HEK293T (cell line): ENCODE results near the gene PLCB4.

Experiments
- CTCF ChIA-PET: fragments of 350-600 bp; formaldehyde crosslinking; extraction: SDS; loops from one replicate; lab custom pipeline; 2021; ENCODE audit warnings: antibody characterized with exemption, inconsistent platforms; lab: Yijun Ruan, JAX
- POLR2A ChIA-PET: fragments of 350-600 bp; formaldehyde crosslinking; extraction: SDS; loops from one replicate; lab custom pipeline; 2020; ENCODE audit warnings: antibody characterized with exemption, inconsistent platforms; lab: Yijun Ruan, JAX
- DNase-seq: peaks from one replicate; pipeline ENCODE4 v3.0.0; 2012; ENCODE audit warnings: mixed read lengths; ENCODE audit errors: extremely low spot score
- ARNT ChIP-seq: fragments of 450-650 bp; IDR thresholded peaks from 2 replicates; pipeline ENCODE4 v1.6.1; 2017; ENCODE audit warnings: mild to moderate bottlenecking
- BHLHE40 ChIP-seq: fragments of 450-650 bp; IDR thresholded peaks from 2 replicates; pipeline ENCODE4 v1.6.1; 2016; ENCODE audit warnings: mild to moderate bottlenecking, moderate library complexity, borderline replicate concordance
- CTBP1 ChIP-seq: fragments of 450-650 bp; IDR thresholded peaks from 2 replicates; pipeline ENCODE4 v1.6.1; 2016; ENCODE audit warnings: borderline replicate concordance
- ELF4 ChIP-seq: fragments of 450-650 bp; IDR thresholded peaks from 2 replicates; pipeline ENCODE4 v1.6.1; 2017; ENCODE audit warnings: antibody characterized with exemption
- FOXA1 ChIP-seq: fragments of 450-650 bp; IDR thresholded peaks from 2 replicates; pipeline ENCODE4 v1.6.1; 2016; ENCODE audit warnings: mild to moderate bottlenecking
- FOXK2 ChIP-seq: fragments of 450-650 bp; IDR thresholded peaks from 2 replicates; pipeline ENCODE4 v1.6.1; 2016; ENCODE audit warnings: mild to moderate bottlenecking
- FOXM1 ChIP-seq: fragments of 450-650 bp; IDR thresholded peaks from 2 replicates; pipeline ENCODE4 v1.6.1; 2017; ENCODE audit warnings: mild to moderate bottlenecking, borderline replicate concordance
- HDGF ChIP-seq: fragments of 450-650 bp; IDR thresholded peaks from 2 replicates; pipeline ENCODE4 v1.6.1; 2017; ENCODE audit warnings: antibody characterized with exemption, borderline replicate concordance
- L3MBTL2 ChIP-seq: fragments of 450-650 bp; conservative IDR thresholded peaks from 2 replicates; pipeline ENCODE4 v1.6.1; 2016; ENCODE audit warnings: mild to moderate bottlenecking
- LEF1 ChIP-seq: fragments of 450-650 bp; IDR thresholded peaks from 2 replicates; pipeline ENCODE4 v1.6.1; 2017; ENCODE audit warnings: mild to moderate bottlenecking, borderline replicate concordance
- NFRKB ChIP-seq: fragments of 450-650 bp; IDR thresholded peaks from 2 replicates; pipeline ENCODE4 v1.6.1; 2016; ENCODE audit warnings: mild to moderate bottlenecking, moderate library complexity
- SP1 ChIP-seq: fragments of 450-650 bp; IDR thresholded peaks from 2 replicates; pipeline ENCODE4 v1.6.1; 2017
- SUZ12 ChIP-seq: fragments of 450-650 bp; IDR thresholded peaks from 2 replicates; pipeline ENCODE4 v1.6.1; 2016; ENCODE audit warnings: mild to moderate bottlenecking
- TARDBP ChIP-seq: fragments of 450-650 bp; IDR thresholded peaks from 2 replicates; pipeline ENCODE4 v1.6.1; 2016
- ZNF384 ChIP-seq: fragments of 450-650 bp; IDR thresholded peaks from 2 replicates; pipeline ENCODE4 v1.6.1; 2016
- TF ChIP-seq, protein P1 (sequence below): fragments of 450-650 bp; IDR thresholded peaks from 2 replicates; pipeline ENCODE4 v1.6.1; 2016

The PLCB4 gene

DNA sequence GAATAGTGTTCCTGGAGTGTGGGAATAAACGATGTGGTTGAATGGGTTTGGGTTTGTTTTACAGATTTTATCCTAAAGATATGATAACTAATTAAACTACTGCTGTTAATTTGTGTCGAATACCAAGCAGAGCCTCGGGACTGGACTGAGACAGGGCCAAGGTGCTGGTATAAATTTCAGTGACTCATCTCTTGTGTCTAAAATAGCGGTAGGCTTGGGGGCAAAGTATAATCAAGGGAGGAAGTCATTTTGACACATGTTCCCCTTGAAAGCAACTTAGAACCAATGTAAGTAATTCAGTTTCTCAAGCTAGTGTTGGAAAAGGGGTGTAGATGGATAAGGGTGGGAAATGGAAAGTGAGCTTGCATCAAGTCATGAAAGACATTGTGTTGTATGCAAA lies 108.4 kb downstream of the PLCB4 start:
- ChIA-PET CTCF (no interaction called here), POLR2A (no interaction called here)
- TF ChIP-seq L3MBTL2: no peak
- no peak for TF ChIP-seq TARDBP
- TF ChIP-seq ZNF384: no peak
- TF ChIP-seq, protein P1, sequence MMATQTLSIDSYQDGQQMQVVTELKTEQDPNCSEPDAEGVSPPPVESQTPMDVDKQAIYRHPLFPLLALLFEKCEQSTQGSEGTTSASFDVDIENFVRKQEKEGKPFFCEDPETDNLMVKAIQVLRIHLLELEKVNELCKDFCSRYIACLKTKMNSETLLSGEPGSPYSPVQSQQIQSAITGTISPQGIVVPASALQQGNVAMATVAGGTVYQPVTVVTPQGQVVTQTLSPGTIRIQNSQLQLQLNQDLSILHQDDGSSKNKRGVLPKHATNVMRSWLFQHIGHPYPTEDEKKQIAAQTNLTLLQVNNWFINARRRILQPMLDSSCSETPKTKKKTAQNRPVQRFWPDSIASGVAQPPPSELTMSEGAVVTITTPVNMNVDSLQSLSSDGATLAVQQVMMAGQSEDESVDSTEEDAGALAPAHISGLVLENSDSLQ: no peak
- TF ChIP-seq FOXM1: no peak
- no peak for TF ChIP-seq CTBP1
- TF ChIP-seq SUZ12: no peak
- no peak for TF ChIP-seq LEF1
- DNase-seq: no peak

DNA sequence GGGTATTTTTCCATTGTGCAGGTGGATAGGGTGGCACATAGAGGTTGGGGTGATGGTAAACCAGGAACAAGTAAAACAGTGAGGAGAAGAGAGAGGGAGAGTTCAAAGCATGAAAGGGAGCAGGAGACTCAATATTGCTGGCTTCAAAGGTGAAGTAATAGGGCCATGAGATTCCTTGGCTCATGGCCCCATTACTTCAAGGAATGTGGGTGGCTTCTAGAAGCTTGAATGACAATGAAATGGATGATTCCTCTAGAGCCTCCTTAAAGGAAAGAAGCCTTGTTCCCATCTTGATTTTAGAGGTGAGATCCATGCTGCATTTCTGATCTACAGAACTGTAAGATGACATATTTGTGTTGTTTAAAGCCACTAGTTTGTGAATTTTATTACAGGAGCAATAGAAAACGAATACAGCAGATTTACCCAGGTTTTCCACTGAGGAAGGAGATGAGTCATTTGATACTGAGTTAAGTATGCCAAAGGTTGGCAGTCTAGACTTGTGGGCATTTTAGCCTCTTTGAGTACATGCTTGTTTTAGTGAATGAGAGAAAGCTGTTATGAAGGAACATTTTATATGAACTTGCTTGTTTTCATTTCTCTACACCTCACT lies 110.4 kb downstream of the PLCB4 start:
- TF ChIP-seq LEF1 (no peak), TARDBP (no peak), FOXK2 (no peak), SP1 (no peak), ARNT (no peak), NFRKB (no peak), ZNF384 (no peak)
- TF ChIP-seq, protein P1: no peak
- ChIA-PET POLR2A (interaction anchor here (0.6 kb wide), 1 partner anchor 303 kb away, joined by 3 read pairs; no protein-coding TSS in a partner anchor), CTCF (no interaction called here)
- DNase-seq: no peak

DNA sequence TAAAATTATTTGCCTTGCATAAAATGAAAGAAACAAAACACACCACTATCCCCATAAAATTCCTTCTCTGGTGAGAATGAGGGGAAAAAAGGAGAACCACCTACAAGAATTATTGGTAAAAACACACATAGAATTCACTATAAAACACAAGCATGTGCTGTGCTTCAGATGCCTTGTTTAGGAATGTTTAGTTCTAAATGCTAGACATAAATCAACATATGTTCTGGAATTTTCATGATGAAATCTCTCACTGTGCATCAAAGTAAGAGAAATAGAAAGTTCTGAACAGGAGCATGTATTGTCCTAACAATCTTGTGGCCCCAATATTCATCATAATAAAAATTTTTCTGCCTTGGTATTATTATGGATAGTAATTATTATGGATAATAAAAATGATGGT lies 111.0 kb downstream of the PLCB4 start:
- DNase-seq: no peak
- ChIA-PET POLR2A (interaction anchor here (0.6 kb wide), 1 partner anchor 303 kb away, joined by 3 read pairs; no protein-coding TSS in a partner anchor), CTCF (no interaction called here)
- TF ChIP-seq TARDBP: no peak
- no peak for TF ChIP-seq ZNF384
- TF ChIP-seq FOXK2: no peak
- no peak for TF ChIP-seq BHLHE40
- TF ChIP-seq SUZ12: no peak
- no peak for TF ChIP-seq FOXA1
- no peak for TF ChIP-seq ARNT
- no peak for TF ChIP-seq HDGF
- TF ChIP-seq L3MBTL2: no peak
- no peak for TF ChIP-seq CTBP1
- TF ChIP-seq, protein P1: no peak
- TF ChIP-seq FOXM1: no peak

DNA sequence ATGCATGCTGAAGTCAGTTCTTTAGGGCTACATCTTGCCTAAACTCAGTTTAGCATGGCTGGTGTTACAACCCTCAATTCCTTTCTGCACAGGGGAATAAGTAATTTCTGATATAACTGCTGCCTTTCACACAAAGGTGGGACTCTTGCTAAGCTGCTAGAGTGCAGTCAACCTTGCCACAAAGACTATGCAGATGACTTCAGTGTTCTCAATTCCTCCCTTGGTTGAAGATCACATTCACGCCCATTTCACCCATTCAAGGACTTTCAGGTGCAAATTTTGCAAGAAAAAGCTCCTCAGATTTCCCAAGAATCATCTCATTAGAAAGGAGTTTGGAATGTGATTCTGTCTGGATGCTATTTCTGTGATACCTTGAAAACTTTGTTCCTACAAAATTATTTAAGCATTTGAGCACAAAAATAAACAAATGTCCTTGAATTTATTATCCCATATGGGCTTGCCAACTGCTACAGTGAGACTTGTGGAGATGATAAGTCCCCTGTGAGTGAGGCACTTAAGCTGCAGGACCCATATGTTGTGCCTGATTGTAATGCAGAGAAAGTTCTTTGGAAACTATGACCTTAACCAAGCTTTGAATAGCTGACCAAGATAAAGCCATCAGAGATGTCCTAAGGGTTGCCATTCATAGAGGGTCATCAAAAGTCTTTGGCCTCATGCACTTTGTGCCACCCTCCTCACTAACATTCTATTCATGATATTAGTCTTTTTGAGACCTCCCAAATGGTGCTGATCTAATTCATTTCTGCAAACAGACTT lies 111.8 kb downstream of the PLCB4 start:
- ChIA-PET CTCF (no interaction called here), POLR2A (no interaction called here)
- TF ChIP-seq ARNT (no peak), NFRKB (no peak), TARDBP (no peak), HDGF (no peak), BHLHE40 (no peak), FOXM1 (no peak), SUZ12 (no peak), ELF4 (no peak), L3MBTL2 (no peak), SP1 (no peak)
- no peak for DNase-seq

DNA sequence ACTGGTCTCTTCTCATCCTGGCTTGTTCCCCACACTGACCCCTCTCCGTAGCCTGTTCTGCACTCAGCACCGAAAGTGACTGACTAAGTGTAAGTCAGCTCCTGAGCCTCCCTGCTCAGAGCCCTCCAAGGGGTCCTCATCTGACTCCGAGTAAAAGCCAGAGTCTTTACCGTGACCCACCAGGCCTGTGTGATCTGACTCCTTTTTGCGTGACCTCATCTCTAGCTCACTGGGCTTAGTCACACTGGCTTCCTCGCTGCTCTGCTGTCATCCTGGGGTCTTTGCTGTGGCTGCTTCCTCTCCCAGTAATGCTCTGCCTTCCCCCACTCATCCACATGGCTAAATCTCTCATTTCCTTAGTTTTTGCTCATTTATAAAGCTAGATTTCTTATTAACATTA lies 116.6 kb downstream of the PLCB4 start:
- TF ChIP-seq L3MBTL2 (no peak), BHLHE40 (no peak), FOXA1 (no peak), NFRKB (no peak), ELF4 (no peak), ZNF384 (no peak)
- POLR2A ChIA-PET: no interaction called here
- CTCF ChIA-PET: no interaction called here
- DNase-seq: no peak

DNA sequence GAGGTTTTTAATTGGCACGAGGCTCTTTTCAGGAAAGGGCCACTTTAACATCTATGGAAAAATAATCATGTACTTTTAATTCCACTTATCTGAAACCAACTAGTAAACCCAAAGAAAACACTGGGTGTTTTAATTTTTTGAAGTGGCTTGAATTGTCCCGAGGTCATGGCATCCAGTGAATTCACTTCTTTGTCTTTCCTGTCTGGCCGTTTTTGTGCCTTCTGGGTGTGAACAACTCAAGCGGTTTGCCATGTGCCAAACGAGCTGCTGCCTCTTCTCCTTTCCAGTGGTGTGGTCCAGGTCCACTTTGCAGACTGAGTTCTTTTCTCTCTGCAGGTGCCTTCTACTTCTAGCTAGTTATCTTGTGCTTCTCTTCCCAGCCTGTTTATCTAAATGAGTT lies 117.5 kb downstream of the PLCB4 start:
- no peak for DNase-seq
- TF ChIP-seq HDGF: no peak
- no peak for TF ChIP-seq FOXA1
- POLR2A ChIA-PET: no interaction called here
- CTCF ChIA-PET: no interaction called here

DNA sequence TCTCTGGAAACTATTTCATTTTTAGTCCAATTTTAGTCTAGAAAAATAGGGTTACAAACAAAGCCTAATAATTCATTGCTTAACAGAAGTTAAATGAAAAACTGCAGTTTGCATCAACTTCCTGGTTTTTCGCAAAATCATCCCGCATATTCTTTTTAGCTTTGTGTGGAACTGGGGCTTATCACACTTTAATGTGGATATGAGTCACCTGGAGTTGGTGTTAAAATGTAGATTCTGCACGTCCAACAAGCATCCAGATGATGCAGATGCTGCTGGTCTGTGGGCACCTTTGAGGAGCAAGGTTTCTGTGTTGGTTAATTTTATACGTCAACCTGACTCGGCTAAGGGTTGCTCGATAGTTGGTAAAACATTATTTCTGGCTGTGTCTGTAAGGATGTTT lies 126.1 kb downstream of the PLCB4 start:
- ChIA-PET CTCF (no interaction called here), POLR2A (no interaction called here)
- no peak for TF ChIP-seq ZNF384
- DNase-seq: no peak
